ENCODE data around the gene WNK2. TPM values are rescaled to one million over a fixed set of nuclear protein-coding genes. Genes with fewer than 3 reads are reported as not detected.

WNK2 gene
- total and polyA plus RNA-seq, 2 of the 4 experiments (the other 2 are of a cell fraction): not detected

- no peak overlapping the region for H2BK15ac ChIP-seq (ENCODE audit: low read depth, low read length)
- 100% methylated on average over 1 of the region's 4 CpGs; no CpG with 5 or more reads in 1 of the 2 experiments for WGBS, 2 experiments (ENCODE audit: extremely low coverage in 2 of 2, insufficient read length in 1 of 2)
- no peaks in the 10 kb centered on the region for H3K79me1 ChIP-seq (ENCODE audit: low read depth in 1 of 2, low read length in 2 of 2)
- ChIA-PET CTCF (no interaction called here), POLR2A (ENCODE audit: unreplicated experiment) (no interaction called here)
- H3K56ac ChIP-seq (ENCODE audit: extremely low read depth, insufficient read depth, low read length): no peak overlapping the region
- H2BK120ac ChIP-seq (ENCODE audit: low read depth, low read length): no peak overlapping the region
- H3K4ac ChIP-seq (ENCODE audit: low read depth, low read length): no peak overlapping the region
- no peak overlapping the region for H3K18ac ChIP-seq (ENCODE audit: low read depth, low read length)
- H2AK5ac ChIP-seq (ENCODE audit: low read depth, low read length): no peak overlapping the region
- H2BK20ac ChIP-seq (ENCODE audit: low read depth, low read length): no peak overlapping the region
- no peaks in the 10 kb centered on the region for H4K20me1 ChIP-seq (ENCODE audit: insufficient read depth, low read length)
- BruUV-seq (replicated peaks): no TSS peak
- no peak overlapping the region for H4K5ac ChIP-seq (ENCODE audit: low read depth, low read length)
- H2AFZ ChIP-seq (replicated peaks; ENCODE audit: low read length, poor library complexity): no peak overlapping the region
- TF ChIP-seq MAFK (IDR thresholded peaks at IDR 0.05; ENCODE audit: low read depth, low read length) (no peak), POLR2A (IDR thresholded peaks at IDR 0.05; ENCODE audit: low read depth, low read length) (no peak), NFE2L2 (IDR thresholded peaks at IDR 0.05; ENCODE audit: low read depth, low read length) (no peak), USF2 (IDR thresholded peaks at IDR 0.05; ENCODE audit: low read depth, low read length) (no peak), SMC3 (IDR thresholded peaks at IDR 0.05; ENCODE audit: low read depth, low read length) (no peak), RFX5 (IDR thresholded peaks at IDR 0.05; ENCODE audit: low read depth, low read length) (no peak), RCOR1 (IDR thresholded peaks at IDR 0.05; ENCODE audit: insufficient replicate concordance, low read length) (no peak), FOS (IDR thresholded peaks at IDR 0.05; ENCODE audit: low read depth, low read length) (no peak), CHD1 (IDR thresholded peaks at IDR 0.05; ENCODE audit: low read depth, low read length) (no peak), MAZ (IDR thresholded peaks at IDR 0.05; ENCODE audit: borderline replicate concordance, low read depth, low read length) (no peak), MXI1 (IDR thresholded peaks at IDR 0.05; ENCODE audit: borderline replicate concordance, low read depth, low read length) (no peak), CEBPB (IDR thresholded peaks at IDR 0.05; ENCODE audit: low read depth, low read length) (no peak), RAD21 (IDR thresholded peaks at IDR 0.05; ENCODE audit: low read length) (no peak), BHLHE40 (IDR thresholded peaks at IDR 0.05; ENCODE audit: low read depth, low read length) (no peak)
- TF ChIP-seq, protein P1, sequence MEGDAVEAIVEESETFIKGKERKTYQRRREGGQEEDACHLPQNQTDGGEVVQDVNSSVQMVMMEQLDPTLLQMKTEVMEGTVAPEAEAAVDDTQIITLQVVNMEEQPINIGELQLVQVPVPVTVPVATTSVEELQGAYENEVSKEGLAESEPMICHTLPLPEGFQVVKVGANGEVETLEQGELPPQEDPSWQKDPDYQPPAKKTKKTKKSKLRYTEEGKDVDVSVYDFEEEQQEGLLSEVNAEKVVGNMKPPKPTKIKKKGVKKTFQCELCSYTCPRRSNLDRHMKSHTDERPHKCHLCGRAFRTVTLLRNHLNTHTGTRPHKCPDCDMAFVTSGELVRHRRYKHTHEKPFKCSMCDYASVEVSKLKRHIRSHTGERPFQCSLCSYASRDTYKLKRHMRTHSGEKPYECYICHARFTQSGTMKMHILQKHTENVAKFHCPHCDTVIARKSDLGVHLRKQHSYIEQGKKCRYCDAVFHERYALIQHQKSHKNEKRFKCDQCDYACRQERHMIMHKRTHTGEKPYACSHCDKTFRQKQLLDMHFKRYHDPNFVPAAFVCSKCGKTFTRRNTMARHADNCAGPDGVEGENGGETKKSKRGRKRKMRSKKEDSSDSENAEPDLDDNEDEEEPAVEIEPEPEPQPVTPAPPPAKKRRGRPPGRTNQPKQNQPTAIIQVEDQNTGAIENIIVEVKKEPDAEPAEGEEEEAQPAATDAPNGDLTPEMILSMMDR (conservative IDR thresholded peaks at IDR 0.05; ENCODE audit: low read depth, low read length): no peak
- TF ChIP-seq, protein P2, sequence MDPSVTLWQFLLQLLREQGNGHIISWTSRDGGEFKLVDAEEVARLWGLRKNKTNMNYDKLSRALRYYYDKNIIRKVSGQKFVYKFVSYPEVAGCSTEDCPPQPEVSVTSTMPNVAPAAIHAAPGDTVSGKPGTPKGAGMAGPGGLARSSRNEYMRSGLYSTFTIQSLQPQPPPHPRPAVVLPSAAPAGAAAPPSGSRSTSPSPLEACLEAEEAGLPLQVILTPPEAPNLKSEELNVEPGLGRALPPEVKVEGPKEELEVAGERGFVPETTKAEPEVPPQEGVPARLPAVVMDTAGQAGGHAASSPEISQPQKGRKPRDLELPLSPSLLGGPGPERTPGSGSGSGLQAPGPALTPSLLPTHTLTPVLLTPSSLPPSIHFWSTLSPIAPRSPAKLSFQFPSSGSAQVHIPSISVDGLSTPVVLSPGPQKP (IDR thresholded peaks at IDR 0.05; ENCODE audit: borderline replicate concordance, low read depth, low read length): no peak
- H3K4me3 ChIP-seq (ENCODE audit: insufficient read depth, low read depth, low read length): no peak overlapping the region
- H3K36me3 ChIP-seq (ENCODE audit: control insufficient read depth, insufficient read depth, low read length): no peaks in the 10 kb centered on the region
- no peak for ATAC-seq (ENCODE audit: low read depth)
- no peak overlapping the region for H4K8ac ChIP-seq (ENCODE audit: low read depth in 2 of 2, low read length in 2 of 2)
- H3K9me3 ChIP-seq (ENCODE audit: control insufficient read depth, insufficient read depth, low read length): no peaks in the 10 kb centered on the region
- no peak overlapping the region for H2BK5ac ChIP-seq (ENCODE audit: low read depth, low read length, poor library complexity, severe bottlenecking)
- H3K27me3 ChIP-seq (ENCODE audit: control insufficient read depth, insufficient read depth, low read length): no peaks in the 10 kb centered on the region; the same call in 1 of the 2 replicates
- dilution Hi-C loops (cut with HindIII; ENCODE audit: low sequenced_read_pairs, unreplicated experiment) (no loop called here), in situ Hi-C loops (cut with MboI; ENCODE audit: low sequenced_read_pairs) (loop anchor here (10.0 kb wide), 1 partner anchor 60 kb away; no protein-coding TSS in a partner anchor), intact Hi-C loops (cut with micrococcal nuclease) (no loop called here)
- no peak overlapping the region for H2AK9ac ChIP-seq (replicated peaks; ENCODE audit: low read depth, low read length, poor library complexity)
- H3K14ac ChIP-seq (replicated peaks; ENCODE audit: low read depth, low read length): no peak overlapping the region
- H3K23ac ChIP-seq (ENCODE audit: low read depth, low read length): no peak overlapping the region
- no peak overlapping the region for H3K9ac ChIP-seq (ENCODE audit: low read depth, low read length)
- no peak for DNase-seq
- H4K91ac ChIP-seq (ENCODE audit: insufficient read depth, low read depth, low read length): no peak overlapping the region
- H3K9me1 ChIP-seq (ENCODE audit: insufficient read depth, low read length): no peaks in the 10 kb centered on the region
- no peak overlapping the region for H3K27ac ChIP-seq (ENCODE audit: insufficient read depth, low read length)
- H3K4me2 ChIP-seq (ENCODE audit: low read depth, low read length): no peak overlapping the region
- no peaks in the 10 kb centered on the region for H3K4me1 ChIP-seq (ENCODE audit: control insufficient read depth, insufficient read depth, low read length)
These were observed 170.5 kb downstream of the WNK2 start for GRCh38 chr9:93354451-93354850.

All from IMR-90 (cell line).